OCI-LY1 (cell line): ENCODE measurements around the gene KANSL3.

Source experiments
- H2AFZ ChIP-seq: fragments of 200-600 bp; sonication (generic), shearing (Covaris generic); 2 replicates; pipeline ENCODE4 v1.6.0; 2014; ENCODE audit warnings: antibody characterized with exemption, mild to moderate bottlenecking, low read length
- H3F3A ChIP-seq: fragments of 200-600 bp; sonication (generic), shearing (Covaris generic); 2 replicates; pipeline ENCODE4 v1.6.0; 2014; ENCODE audit warnings: mild to moderate bottlenecking, antibody characterized with exemption, low read length, moderate library complexity; ENCODE audit not compliant: insufficient read depth
- H3K27ac ChIP-seq: fragments of 200-600 bp; sonication (generic); 2 replicates; pipeline ENCODE4 v1.5.1; 2014; ENCODE audit warnings: low read length, mixed run types, mild to moderate bottlenecking, low read depth; ENCODE audit not compliant: poor library complexity, severe bottlenecking
- H3K27me3 ChIP-seq: fragments of 200-600 bp; sonication (generic); 2 replicates; pipeline ENCODE4 v1.6.0; 2014; ENCODE audit warnings: antibody characterized with exemption, mild to moderate bottlenecking, low read length, moderate library complexity; ENCODE audit not compliant: insufficient read depth
- H3K36me3 ChIP-seq: fragments of 200-600 bp; sonication (generic); 2 replicates; pipeline ENCODE4 v1.6.1; 2014; ENCODE audit warnings: mild to moderate bottlenecking, antibody characterized with exemption, low read length, moderate library complexity, mixed read lengths; ENCODE audit not compliant: insufficient read depth
- H3K4me1 ChIP-seq: fragments of 200-600 bp; sonication (generic); 2 replicates; pipeline ENCODE4 v1.5.1; 2014; ENCODE audit warnings: mild to moderate bottlenecking, low read length, moderate library complexity; ENCODE audit not compliant: insufficient read depth, severe bottlenecking
- H3K4me2 ChIP-seq: fragments of 200-600 bp; sonication (generic), shearing (Covaris generic); 2 replicates; pipeline ENCODE4 v1.6.1; 2014; ENCODE audit warnings: low read length
- H3K4me3 ChIP-seq: fragments of 200-600 bp; sonication (generic); 2 replicates; pipeline ENCODE4 v1.5.1; 2014; ENCODE audit warnings: low read length, low read depth, mild to moderate bottlenecking, mixed read lengths; ENCODE audit not compliant: poor library complexity, severe bottlenecking
- H3K79me2 ChIP-seq: fragments of 200-600 bp; shearing (Covaris generic); 2 replicates; pipeline ENCODE4 v1.6.1; 2016; ENCODE audit warnings: mixed run types, low read length, mixed read lengths; ENCODE audit not compliant: insufficient read depth
- H3K9ac ChIP-seq: fragments of 200-600 bp; sonication (generic), shearing (Covaris generic); 2 replicates; pipeline ENCODE4 v1.6.1; 2014; ENCODE audit warnings: mild to moderate bottlenecking, low read length, mixed read lengths
- H3K9me2 ChIP-seq: fragments of 200-600 bp; sonication (generic), shearing (Covaris generic); 2 replicates; pipeline ENCODE4 v1.6.1; 2014; ENCODE audit warnings: low read depth, mild to moderate bottlenecking, low read length, mixed read lengths
- H3K9me3 ChIP-seq: fragments of 200-600 bp; shearing (Covaris generic); 2 replicates; pipeline ENCODE4 v1.6.1; 2014; ENCODE audit warnings: low read length, mixed read lengths
- H4K20me1 ChIP-seq: fragments of 200-600 bp; sonication (generic), shearing (Covaris generic); 2 replicates; pipeline ENCODE4 v1.6.0; 2016; ENCODE audit warnings: mild to moderate bottlenecking, low read length; ENCODE audit not compliant: insufficient read depth
- EZH2 ChIP-seq: fragments of 200-600 bp; sonication (generic), shearing (Covaris generic); IDR thresholded peaks from 2 replicates; pipeline ENCODE4 v1.8.0; 2017; ENCODE audit warnings: borderline replicate concordance, mixed run types, mild to moderate bottlenecking, antibody characterized with exemption, low read length, moderate library complexity, mixed read lengths
- TF ChIP-seq, protein P1 (sequence below): fragments of 200-600 bp; sonication (generic), shearing (Covaris generic); IDR thresholded peaks from 2 replicates; pipeline ENCODE4 v1.5.1; 2017; ENCODE audit warnings: mild to moderate bottlenecking, antibody characterized with exemption, low read length, moderate library complexity, mixed read lengths

The KANSL3 gene

DNA sequence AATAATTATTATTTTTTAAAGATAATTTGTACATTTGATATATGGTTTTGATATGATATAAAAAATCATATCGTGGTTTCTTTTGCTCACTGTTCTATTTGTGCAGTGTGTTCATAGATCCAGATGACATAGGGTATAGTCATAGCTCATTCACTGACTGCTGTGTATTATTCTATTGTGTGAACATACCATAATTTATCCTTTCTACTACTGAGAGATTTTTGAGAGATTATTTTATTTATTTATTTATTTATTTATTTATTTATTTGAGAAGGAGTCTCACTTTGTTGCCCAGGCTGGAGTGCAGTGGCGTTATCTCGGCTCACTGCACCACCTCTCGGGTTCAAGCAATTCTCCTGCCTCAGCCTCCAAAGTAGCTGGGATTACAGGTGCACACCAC, 43.4 kb upstream of the KANSL3 start:
- no peak overlapping the region for H3K27ac ChIP-seq
- H3K4me1 ChIP-seq = no peaks in the 10 kb centered on the region
- TF ChIP-seq, protein P1, sequence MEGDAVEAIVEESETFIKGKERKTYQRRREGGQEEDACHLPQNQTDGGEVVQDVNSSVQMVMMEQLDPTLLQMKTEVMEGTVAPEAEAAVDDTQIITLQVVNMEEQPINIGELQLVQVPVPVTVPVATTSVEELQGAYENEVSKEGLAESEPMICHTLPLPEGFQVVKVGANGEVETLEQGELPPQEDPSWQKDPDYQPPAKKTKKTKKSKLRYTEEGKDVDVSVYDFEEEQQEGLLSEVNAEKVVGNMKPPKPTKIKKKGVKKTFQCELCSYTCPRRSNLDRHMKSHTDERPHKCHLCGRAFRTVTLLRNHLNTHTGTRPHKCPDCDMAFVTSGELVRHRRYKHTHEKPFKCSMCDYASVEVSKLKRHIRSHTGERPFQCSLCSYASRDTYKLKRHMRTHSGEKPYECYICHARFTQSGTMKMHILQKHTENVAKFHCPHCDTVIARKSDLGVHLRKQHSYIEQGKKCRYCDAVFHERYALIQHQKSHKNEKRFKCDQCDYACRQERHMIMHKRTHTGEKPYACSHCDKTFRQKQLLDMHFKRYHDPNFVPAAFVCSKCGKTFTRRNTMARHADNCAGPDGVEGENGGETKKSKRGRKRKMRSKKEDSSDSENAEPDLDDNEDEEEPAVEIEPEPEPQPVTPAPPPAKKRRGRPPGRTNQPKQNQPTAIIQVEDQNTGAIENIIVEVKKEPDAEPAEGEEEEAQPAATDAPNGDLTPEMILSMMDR = no peak
- no peak for TF ChIP-seq EZH2
- H3K79me2 ChIP-seq = no peaks in the 10 kb centered on the region
- no peak overlapping the region for H3K4me3 ChIP-seq
- H3K4me2 ChIP-seq = no peak overlapping the region
- H3K36me3 ChIP-seq = no peaks in the 10 kb centered on the region
- H3K9me3 ChIP-seq = no peaks in the 10 kb centered on the region
- H3F3A ChIP-seq = no peaks in the 10 kb centered on the region
- H3K9me2 ChIP-seq = no peaks in the 10 kb centered on the region
- no peak overlapping the region for H2AFZ ChIP-seq
- no peaks in the 10 kb centered on the region for H4K20me1 ChIP-seq
- no peak overlapping the region for H3K9ac ChIP-seq
- no peaks in the 10 kb centered on the region; the same call in 1 of the 2 replicates for H3K27me3 ChIP-seq

DNA sequence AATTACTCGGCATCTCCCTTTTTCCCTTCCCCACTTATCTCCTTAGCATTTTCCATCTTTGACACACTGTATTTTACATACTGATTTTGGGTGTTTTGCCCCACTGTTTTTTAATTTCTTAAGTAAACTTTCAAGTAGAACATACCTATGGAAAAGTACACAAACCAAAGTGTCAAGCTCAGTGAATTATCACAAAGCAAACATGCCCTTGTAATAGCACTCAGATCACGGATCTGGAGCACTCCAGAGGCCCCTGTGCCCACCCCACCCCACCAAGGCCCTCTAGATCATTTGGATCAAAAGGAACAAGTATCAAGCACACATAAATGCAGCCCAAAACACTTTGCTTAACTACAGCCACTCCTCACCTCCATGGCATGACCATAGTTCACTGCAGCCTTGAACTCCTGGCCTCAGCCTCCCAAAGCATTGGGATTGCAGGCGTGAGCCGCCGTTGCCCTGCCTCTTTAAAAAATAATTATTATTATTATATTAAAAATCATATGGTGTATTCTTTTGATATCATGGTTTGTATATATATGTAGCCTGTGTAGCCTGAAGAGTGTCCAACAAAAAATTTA, 42.5 kb upstream of the KANSL3 start:
- H3K4me2 ChIP-seq = no peak overlapping the region
- H3K4me1 ChIP-seq = no peaks in the 10 kb centered on the region
- H2AFZ ChIP-seq = no peak overlapping the region
- no peaks in the 10 kb centered on the region for H3F3A ChIP-seq
- no peaks in the 10 kb centered on the region for H3K9me3 ChIP-seq
- no peaks in the 10 kb centered on the region for H4K20me1 ChIP-seq
- no peaks in the 10 kb centered on the region for H3K9me2 ChIP-seq
- H3K27ac ChIP-seq = no peak overlapping the region
- TF ChIP-seq, protein P1 = no peak
- TF ChIP-seq EZH2 = no peak
- H3K36me3 ChIP-seq = no peaks in the 10 kb centered on the region
- H3K79me2 ChIP-seq = no peaks in the 10 kb centered on the region
- no peak overlapping the region for H3K9ac ChIP-seq
- no peak overlapping the region for H3K4me3 ChIP-seq
- no peaks in the 10 kb centered on the region; the same call in 1 of the 2 replicates for H3K27me3 ChIP-seq

DNA sequence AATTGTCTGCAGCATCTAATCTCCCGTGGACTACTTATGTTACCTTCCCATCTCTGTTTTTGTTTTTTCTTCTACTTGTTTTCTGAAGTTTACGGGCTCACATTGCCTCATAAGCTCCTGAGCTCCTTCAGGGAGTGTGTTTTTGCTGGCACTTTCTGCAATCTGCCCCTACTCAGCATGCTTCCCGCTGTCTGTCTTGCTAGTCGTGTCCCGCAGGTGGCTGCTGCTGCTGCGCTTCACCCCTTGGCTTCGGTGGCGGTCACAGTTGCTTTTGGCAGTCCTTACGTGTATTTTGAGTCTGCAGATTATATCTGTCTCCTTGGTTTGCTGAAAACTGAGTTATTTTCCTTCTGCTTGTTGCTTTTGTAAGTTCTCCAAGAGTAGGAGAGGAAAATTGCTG, 41.7 kb upstream of the KANSL3 start:
- Histone ChIP-seq H3K9me3 (no peaks in the 10 kb centered on the region), H3K27me3 (no peaks in the 10 kb centered on the region), H3K79me2 (no peaks in the 10 kb centered on the region), H3K4me3 (no peak overlapping the region), H3F3A (no peaks in the 10 kb centered on the region), H3K27ac (no peak overlapping the region), H3K4me1 (no peaks in the 10 kb centered on the region), H4K20me1 (no peaks in the 10 kb centered on the region), H2AFZ (no peak overlapping the region), H3K36me3 (no peaks in the 10 kb centered on the region), H3K4me2 (no peak overlapping the region), H3K9me2 (no peaks in the 10 kb centered on the region), H3K9ac (no peak overlapping the region)
- TF ChIP-seq, protein P1 = no peak
- no peak for TF ChIP-seq EZH2
